ENCODE data around the gene MECR. TPM values are rescaled to one million over a fixed set of nuclear protein-coding genes. Genes with fewer than 3 reads are reported as not detected.

MECR gene
- total and polyA plus RNA-seq, 10 of the 15 experiments (the other 5 are each of a cell fraction or from before 2014, with no cell fraction given): 7.6 to 66.3 (median 38.7) TPM

DNA sequence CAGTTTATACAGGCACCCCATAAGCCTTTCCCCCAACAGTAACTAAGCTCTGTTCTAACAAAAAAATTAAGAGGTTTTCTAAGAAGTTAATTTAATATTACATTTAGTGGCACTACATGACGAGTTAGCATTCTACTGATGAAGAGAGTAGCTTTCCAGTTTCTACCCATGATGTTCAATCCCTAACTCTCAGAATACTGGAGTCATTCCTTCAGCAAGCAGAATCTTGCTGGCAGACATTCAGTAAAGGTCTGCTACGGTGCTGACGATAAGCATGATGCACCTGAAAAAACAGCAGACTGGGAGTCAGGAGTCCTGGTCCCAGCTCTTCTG is 73.5 kb downstream of the MECR start:
- no peak overlapping the region for H2AFZ ChIP-seq (ENCODE audit: control insufficient read depth, low read depth, low read length)
- H3K4me3 ChIP-seq: no peak overlapping the region
- H3K4me1 ChIP-seq (ENCODE audit: control insufficient read depth, insufficient read depth, low read length): no peaks in the 10 kb centered on the region
- no peak for TF ChIP-seq EP300 (IDR thresholded peaks at IDR 0.05; ENCODE audit: borderline replicate concordance in 1 of 2, control insufficient read depth in 1 of 2, low read depth in 2 of 2, low read length in 2 of 2)
- peaks cover 2% of the 10 kb centered on the region for H3K79me2 ChIP-seq (ENCODE audit: control insufficient read depth, insufficient read depth, low read length)
- H3K27me3 ChIP-seq (replicated peaks in 1 of 2; ENCODE audit: control insufficient read depth in 2 of 2, insufficient read depth in 2 of 2, low read length in 1 of 2): no peaks in the 10 kb centered on the region
- no peak for FAIRE-seq
- ChIA-PET RAD21 (ENCODE audit: unreplicated experiment) (no interaction called here), POLR2A (interaction anchor here (2.6 kb wide), 1 partner anchor 25 kb away, joined by 7 read pairs; the partner anchor contains the start of gene SRSF4), CTCF (interaction anchor here (2.9 kb wide), 1 partner anchor 45 kb away, joined by 10 read pairs; no protein-coding TSS in a partner anchor), SMC1A (ENCODE audit: uncharacterized antibody, unreplicated experiment) (interaction anchor here (2.0 kb wide), 1 partner anchor 45 kb away, joined by 7 read pairs; no protein-coding TSS in a partner anchor)
- H3K9ac ChIP-seq (ENCODE audit: control insufficient read depth, insufficient read depth, low read length): no peak overlapping the region
- in situ Hi-C loops (cut with MboI): no loop called here
- intact Hi-C loops (cut with micrococcal nuclease; ENCODE audit: unreplicated experiment): no loop called here
- WGBS (ENCODE audit: insufficient coverage, insufficient replicate concordance, low lambda C conversion rate, missing lambda C conversion rate): 97% methylated on average over 3 of the region's 3 CpGs
- no peak for ATAC-seq
- peaks cover 20 to 46% of the 10 kb centered on the region in 2 experiments for H3K36me3 ChIP-seq (ENCODE audit: control insufficient read depth in 2 of 2, insufficient read depth in 2 of 2, low read length in 1 of 2)
- no peaks in the 10 kb centered on the region for H3K9me3 ChIP-seq (replicated peaks; ENCODE audit: control insufficient read depth, insufficient read depth, low read length)
- no TSS peak for BruUV-seq (replicated peaks)
- no peak overlapping the region for H3K27ac ChIP-seq (ENCODE audit: control insufficient read depth, insufficient read depth)
- DNase-seq (ENCODE audit: low read depth, low spot score): no peak
- H3K4me2 ChIP-seq (ENCODE audit: control insufficient read depth, insufficient read depth): no peak overlapping the region
- H4K20me1 ChIP-seq (ENCODE audit: control insufficient read depth, insufficient read depth): 0 out of 2 replicates have a peak, but pooled peaks cover 2% of the 10 kb centered on the region

DNA sequence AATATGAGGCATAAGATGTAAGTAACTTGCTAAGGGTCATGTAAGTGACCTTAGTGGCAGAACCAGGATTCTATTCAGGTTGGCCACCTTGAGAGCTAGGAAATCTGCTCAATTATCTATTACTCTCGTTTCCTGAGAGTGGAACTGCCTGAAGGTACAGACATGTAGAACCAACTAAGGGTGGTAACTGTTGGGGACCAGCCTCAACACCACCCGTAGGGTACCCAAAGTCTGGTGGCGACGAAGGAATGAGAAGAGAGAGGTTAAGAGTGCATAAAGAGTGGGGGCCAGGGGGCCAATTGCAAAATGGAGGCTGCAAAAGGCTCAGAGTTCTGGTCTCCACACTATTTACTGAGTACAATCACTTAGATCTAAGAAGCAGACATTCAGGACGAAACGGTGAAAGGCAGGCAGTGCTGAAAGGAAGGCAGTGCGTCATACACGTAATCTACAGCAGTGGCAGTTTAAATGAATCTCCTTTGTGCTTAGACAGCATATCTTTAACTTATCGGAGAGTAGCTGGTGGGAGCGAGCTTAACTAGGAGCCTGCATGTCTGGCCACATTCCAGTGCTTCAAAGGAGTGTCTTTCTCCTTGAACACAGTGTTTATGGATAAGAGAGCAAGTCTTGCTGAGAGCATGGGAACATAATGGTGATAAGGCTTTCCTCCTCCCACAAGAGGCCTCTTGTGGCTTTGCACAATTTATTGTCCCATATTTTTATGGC is 74.0 kb downstream of the MECR start:
- ChIA-PET RAD21 (ENCODE audit: unreplicated experiment) (no interaction called here), CTCF (interaction anchor here (2.9 kb wide), 1 partner anchor 45 kb away, joined by 10 read pairs; no protein-coding TSS in a partner anchor), SMC1A (ENCODE audit: uncharacterized antibody, unreplicated experiment) (interaction anchor here (2.0 kb wide), 1 partner anchor 46 kb away, joined by 7 read pairs; no protein-coding TSS in a partner anchor), POLR2A (interaction anchor here (0.6 to 2.6 kb wide), 3 partner anchors 11 to 32 kb away, joined by 4 to 7 read pairs (median 5); partner anchors contain the start of gene SRSF4)
- peaks cover 23 to 50% of the 10 kb centered on the region in 2 experiments for H3K36me3 ChIP-seq (ENCODE audit: control insufficient read depth in 2 of 2, insufficient read depth in 2 of 2, low read length in 1 of 2)
- intact Hi-C loops (cut with micrococcal nuclease; ENCODE audit: unreplicated experiment): no loop called here
- no peaks in the 10 kb centered on the region for H3K4me1 ChIP-seq (ENCODE audit: control insufficient read depth, insufficient read depth, low read length)
- peaks cover 2% of the 10 kb centered on the region for H3K79me2 ChIP-seq (ENCODE audit: control insufficient read depth, insufficient read depth, low read length)
- no peak overlapping the region for H3K9ac ChIP-seq (ENCODE audit: control insufficient read depth, insufficient read depth, low read length)
- H3K4me2 ChIP-seq (ENCODE audit: control insufficient read depth, insufficient read depth): no peak overlapping the region
- no peak overlapping the region for H3K4me3 ChIP-seq
- ATAC-seq (no peak), DNase-seq (ENCODE audit: low read depth, low spot score) (no peak), FAIRE-seq (no peak)
- 0 out of 2 replicates have a peak, but pooled peaks cover 2% of the 10 kb centered on the region for H4K20me1 ChIP-seq (ENCODE audit: control insufficient read depth, insufficient read depth)
- no peaks in the 10 kb centered on the region for H3K9me3 ChIP-seq (replicated peaks; ENCODE audit: control insufficient read depth, insufficient read depth, low read length)
- H2AFZ ChIP-seq (ENCODE audit: control insufficient read depth, low read depth, low read length): no peak overlapping the region
- no peak overlapping the region for H3K27ac ChIP-seq (ENCODE audit: control insufficient read depth, insufficient read depth)
- in situ Hi-C loops (cut with MboI): no loop called here
- WGBS (ENCODE audit: insufficient coverage, insufficient replicate concordance, low lambda C conversion rate, missing lambda C conversion rate): 91% methylated on average over 10 of the region's 10 CpGs
- H3K27me3 ChIP-seq (replicated peaks in 1 of 2; ENCODE audit: control insufficient read depth in 2 of 2, insufficient read depth in 2 of 2, low read length in 1 of 2): no peaks in the 10 kb centered on the region
- BruUV-seq (replicated peaks): no TSS peak
- TF ChIP-seq NFYB (IDR thresholded peaks at IDR 0.05; ENCODE audit: insufficient read depth, low read depth, low read length) (no peak), YY1 (IDR thresholded peaks at IDR 0.05; ENCODE audit: low read depth, low read length) (no peak), YBX1 (IDR thresholded peaks at IDR 0.05) (no peak), EZH2 (IDR thresholded peaks at IDR 0.05; ENCODE audit: borderline replicate concordance, control insufficient read depth, low read depth, low read length) (no peak), RUNX3 (IDR thresholded peaks at IDR 0.05; ENCODE audit: low read length) (no peak), TBL1XR1 (IDR thresholded peaks at IDR 0.05; ENCODE audit: low read depth, low read length) (no peak)
- TF ChIP-seq, protein P1, sequence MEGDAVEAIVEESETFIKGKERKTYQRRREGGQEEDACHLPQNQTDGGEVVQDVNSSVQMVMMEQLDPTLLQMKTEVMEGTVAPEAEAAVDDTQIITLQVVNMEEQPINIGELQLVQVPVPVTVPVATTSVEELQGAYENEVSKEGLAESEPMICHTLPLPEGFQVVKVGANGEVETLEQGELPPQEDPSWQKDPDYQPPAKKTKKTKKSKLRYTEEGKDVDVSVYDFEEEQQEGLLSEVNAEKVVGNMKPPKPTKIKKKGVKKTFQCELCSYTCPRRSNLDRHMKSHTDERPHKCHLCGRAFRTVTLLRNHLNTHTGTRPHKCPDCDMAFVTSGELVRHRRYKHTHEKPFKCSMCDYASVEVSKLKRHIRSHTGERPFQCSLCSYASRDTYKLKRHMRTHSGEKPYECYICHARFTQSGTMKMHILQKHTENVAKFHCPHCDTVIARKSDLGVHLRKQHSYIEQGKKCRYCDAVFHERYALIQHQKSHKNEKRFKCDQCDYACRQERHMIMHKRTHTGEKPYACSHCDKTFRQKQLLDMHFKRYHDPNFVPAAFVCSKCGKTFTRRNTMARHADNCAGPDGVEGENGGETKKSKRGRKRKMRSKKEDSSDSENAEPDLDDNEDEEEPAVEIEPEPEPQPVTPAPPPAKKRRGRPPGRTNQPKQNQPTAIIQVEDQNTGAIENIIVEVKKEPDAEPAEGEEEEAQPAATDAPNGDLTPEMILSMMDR (IDR thresholded peaks at IDR 0.05 in 2 of 3, conservative IDR thresholded peaks at IDR 0.05 in 1 of 3; ENCODE audit: control insufficient read depth in 2 of 3, extremely low read depth in 1 of 3, insufficient read depth in 1 of 3, low read depth in 3 of 3, low read length in 3 of 3): no peak
- TF ChIP-seq, protein P2, sequence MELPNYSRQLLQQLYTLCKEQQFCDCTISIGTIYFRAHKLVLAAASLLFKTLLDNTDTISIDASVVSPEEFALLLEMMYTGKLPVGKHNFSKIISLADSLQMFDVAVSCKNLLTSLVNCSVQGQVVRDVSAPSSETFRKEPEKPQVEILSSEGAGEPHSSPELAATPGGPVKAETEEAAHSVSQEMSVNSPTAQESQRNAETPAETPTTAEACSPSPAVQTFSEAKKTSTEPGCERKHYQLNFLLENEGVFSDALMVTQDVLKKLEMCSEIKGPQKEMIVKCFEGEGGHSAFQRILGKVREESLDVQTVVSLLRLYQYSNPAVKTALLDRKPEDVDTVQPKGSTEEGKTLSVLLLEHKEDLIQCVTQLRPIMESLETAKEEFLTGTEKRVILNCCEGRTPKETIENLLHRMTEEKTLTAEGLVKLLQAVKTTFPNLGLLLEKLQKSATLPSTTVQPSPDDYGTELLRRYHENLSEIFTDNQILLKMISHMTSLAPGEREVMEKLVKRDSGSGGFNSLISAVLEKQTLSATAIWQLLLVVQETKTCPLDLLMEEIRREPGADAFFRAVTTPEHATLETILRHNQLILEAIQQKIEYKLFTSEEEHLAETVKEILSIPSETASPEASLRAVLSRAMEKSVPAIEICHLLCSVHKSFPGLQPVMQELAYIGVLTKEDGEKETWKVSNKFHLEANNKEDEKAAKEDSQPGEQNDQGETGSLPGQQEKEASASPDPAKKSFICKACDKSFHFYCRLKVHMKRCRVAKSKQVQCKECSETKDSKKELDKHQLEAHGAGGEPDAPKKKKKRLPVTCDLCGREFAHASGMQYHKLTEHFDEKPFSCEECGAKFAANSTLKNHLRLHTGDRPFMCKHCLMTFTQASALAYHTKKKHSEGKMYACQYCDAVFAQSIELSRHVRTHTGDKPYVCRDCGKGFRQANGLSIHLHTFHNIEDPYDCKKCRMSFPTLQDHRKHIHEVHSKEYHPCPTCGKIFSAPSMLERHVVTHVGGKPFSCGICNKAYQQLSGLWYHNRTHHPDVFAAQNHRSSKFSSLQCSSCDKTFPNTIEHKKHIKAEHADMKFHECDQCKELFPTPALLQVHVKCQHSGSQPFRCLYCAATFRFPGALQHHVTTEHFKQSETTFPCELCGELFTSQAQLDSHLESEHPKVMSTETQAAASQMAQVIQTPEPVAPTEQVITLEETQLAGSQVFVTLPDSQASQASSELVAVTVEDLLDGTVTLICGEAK (IDR thresholded peaks at IDR 0.05; ENCODE audit: borderline replicate concordance): no peak
